DND-41 (cell line): ENCODE results near the gene DDX20.

Experiments used
- CTCF ChIP-seq: IDR thresholded peaks from 2 replicates; pipeline ENCODE4 v1.5.1; 2012; ENCODE audit warnings: borderline replicate concordance, low read length, moderate library complexity, mild to moderate bottlenecking; ENCODE audit not compliant: poor library complexity, severe bottlenecking; ENCODE audit errors: extremely low read depth
- EZH2 ChIP-seq: IDR thresholded peaks from 3 replicates; pipeline ENCODE4 v1.6.1; 2012; ENCODE audit warnings: borderline replicate concordance, low read depth, mild to moderate bottlenecking, moderate library complexity, low read length, inconsistent platforms; ENCODE audit not compliant: severe bottlenecking

GRCh38 chr1:111784273-111784901 is 28.7 kb downstream of the DDX20 start:
- TF ChIP-seq CTCF (no peak), EZH2 (no peak)
